Small intestine (tissue), 7 donors: ENCODE data around the gene CIAPIN1. TPM values are rescaled to one million over a fixed set of nuclear protein-coding genes. Genes with fewer than 3 reads are reported as not detected.

Experiments used
- DNase-seq, 2 donors: peaks; one replicate each; pipeline versions ENCODE4 v3.0.0 to v3.0.0-alpha.2; 2013
- FAIRE-seq: peaks from 2 replicates; lab custom pipeline; 2012; peaks lifted over from hg19 to GRCh38; lab: Jason Lieb, UNC
- H3K27ac ChIP-seq, 3 donors: one replicate each; pipeline ENCODE4 v1.5.1; 2013; ENCODE audit warnings: low read length in 2 of 3, mild to moderate bottlenecking in 2 of 3, control low read depth in 1 of 3, inconsistent platforms in 1 of 3, low read depth in 1 of 3, moderate library complexity in 1 of 3
- H3K27me3 ChIP-seq, 3 donors: one replicate each; pipeline ENCODE4 v1.6.1; 2013; ENCODE audit warnings: low read length in 3 of 3, inconsistent platforms in 1 of 3; ENCODE audit not compliant: control insufficient read depth in 3 of 3, insufficient read depth in 3 of 3
- H3K36me3 ChIP-seq, 3 donors: one replicate each; pipeline ENCODE4 v1.6.1; 2013; ENCODE audit warnings: low read length in 3 of 3, inconsistent platforms in 1 of 3, low read depth in 1 of 3, mild to moderate bottlenecking in 1 of 3, moderate library complexity in 1 of 3; ENCODE audit not compliant: control insufficient read depth in 3 of 3, insufficient read depth in 2 of 3
- H3K4me1 ChIP-seq, 3 donors: one replicate each; pipeline ENCODE4 v1.6.1; 2013; ENCODE audit warnings: low read length in 2 of 3, inconsistent platforms in 1 of 3, low read depth in 1 of 3, mild to moderate bottlenecking in 1 of 3, moderate library complexity in 1 of 3; ENCODE audit not compliant: control insufficient read depth in 3 of 3, insufficient read depth in 2 of 3
- H3K4me3 ChIP-seq, 3 donors: one replicate each; pipeline ENCODE4 v1.5.1; 2013; ENCODE audit warnings: low read length in 3 of 3, control low read depth in 1 of 3, inconsistent platforms in 1 of 3, low read depth in 1 of 3, mild to moderate bottlenecking in 1 of 3, moderate library complexity in 1 of 3
- H3K9me3 ChIP-seq, 2 donors: one replicate each; pipeline ENCODE4 v1.6.1; 2013; ENCODE audit warnings: low read depth in 1 of 2, low read length in 1 of 2; ENCODE audit not compliant: control insufficient read depth in 2 of 2, insufficient read depth in 1 of 2
- WGBS, 3 donors: extraction: QIAGEN DNeasy Blood & Tissue Kit; methylation state at CpG; one replicate each; pipeline ENCODE4 v1.1.7; 2013; 5-methylcytosine and 5-hydroxymethylcytosine counted together
- polyA plus RNA-seq, 4 donors: library from polyadenylated mRNA; stranded (reverse) in 3 of 4; unstranded in 1 of 4; fragments of 200-250 nt in 3 of 4; fragments of 120-200 nt in 1 of 4; gene quantifications; one replicate each; pipeline versions ENCODE4 v1.2.1 to v1.2.3, GENCODE V29; 2013
- donor health status: healthy with polysubstance abuse.
- donor health status: control.
- donor health status: control.
- donor health status: Bipolar disorder and iron deficiency.
- donor health status: healthy.

CIAPIN1 gene
- polyA plus RNA-seq, 4 donors, result 39.4 to 55.9 (median 47.2) TPM

DNA sequence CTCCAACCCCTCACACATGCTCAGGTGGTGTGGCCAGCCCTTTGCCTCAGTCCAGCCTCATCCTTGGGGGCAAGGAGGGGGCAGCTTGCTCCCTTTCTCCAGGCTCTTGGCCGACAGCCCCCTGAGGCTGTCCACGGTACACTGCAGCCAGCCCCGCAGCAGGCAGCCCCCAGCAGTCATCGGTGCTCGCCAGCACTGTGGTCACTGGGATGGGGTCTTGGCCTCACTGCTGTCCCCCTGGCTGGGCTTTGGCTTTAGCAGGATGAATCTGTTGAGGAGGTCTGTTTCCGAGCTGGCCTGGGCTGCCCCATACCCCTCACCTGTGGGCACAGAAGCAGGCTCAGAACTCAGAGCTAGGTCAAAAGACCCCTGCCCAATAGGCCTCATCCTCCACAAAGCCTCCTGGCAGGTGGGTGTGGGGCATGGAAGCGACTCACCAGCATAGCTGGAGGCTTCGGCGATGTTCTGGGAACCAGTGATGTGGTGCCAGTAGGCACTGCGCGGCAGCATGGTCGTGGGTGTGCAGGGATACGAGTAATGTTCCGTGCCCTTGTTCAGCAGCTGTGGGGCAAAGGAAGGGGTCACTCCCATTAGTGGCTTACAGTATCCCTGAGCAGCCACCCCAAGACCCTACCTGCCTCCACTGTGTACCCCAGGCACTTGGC, 26.1 kb upstream of the CIAPIN1 start:
- Histone ChIP-seq H3K9me3 (no peaks in the 10 kb centered on the region), H3K27me3 (no peaks in the 10 kb centered on the region), H3K27ac (peak overlapping the region in 1 of 3 donors; percentile 76), H3K4me3 (no peak overlapping the region), H3K36me3 (peaks cover 5 to 92% (median 14%) of the 10 kb centered on the region in 3 donors), H3K4me1 (peaks cover 7 to 70% (median 10%) of the 10 kb centered on the region in 3 donors)
- FAIRE-seq, result no peak
- DNase-seq, result no peak
- 89 to 93% (median 91%) methylated on average over 14 of the region's 14 CpGs for WGBS, 3 donors

DNA sequence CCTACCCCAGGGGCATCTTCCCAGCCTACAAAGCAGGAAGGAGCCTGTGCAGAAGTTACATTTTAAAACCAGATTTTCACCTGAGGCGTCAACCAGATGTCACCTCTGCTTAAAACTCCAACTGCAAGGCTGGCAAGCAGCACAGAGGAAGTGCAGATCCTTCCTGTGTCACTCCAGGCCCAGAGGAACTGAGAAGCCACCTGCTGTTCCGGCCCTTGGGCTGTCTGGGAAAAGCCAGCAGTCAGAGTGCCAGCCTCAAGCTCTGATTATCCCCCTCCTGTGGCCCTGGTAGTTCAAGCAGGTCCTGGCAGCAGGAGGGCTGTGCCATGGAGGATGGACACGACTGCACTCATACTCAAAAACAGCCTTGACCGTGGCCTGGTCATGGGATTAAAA, 25.5 kb upstream of the CIAPIN1 start:
- 48 to 59% (median 58%) methylated on average over 4 of the region's 4 CpGs for WGBS, 3 donors
- no peaks in the 10 kb centered on the region for H3K27me3 ChIP-seq
- H3K4me1 ChIP-seq, result peaks cover 7 to 64% (median 10%) of the 10 kb centered on the region in 3 donors
- peaks cover 5 to 91% (median 14%) of the 10 kb centered on the region in 3 donors for H3K36me3 ChIP-seq
- H3K4me3 ChIP-seq, result no peak overlapping the region
- FAIRE-seq (no peak), DNase-seq (no peak)
- no peaks in the 10 kb centered on the region for H3K9me3 ChIP-seq
- peak overlapping the region; percentile 61 to 82 (median 76) for H3K27ac ChIP-seq

DNA sequence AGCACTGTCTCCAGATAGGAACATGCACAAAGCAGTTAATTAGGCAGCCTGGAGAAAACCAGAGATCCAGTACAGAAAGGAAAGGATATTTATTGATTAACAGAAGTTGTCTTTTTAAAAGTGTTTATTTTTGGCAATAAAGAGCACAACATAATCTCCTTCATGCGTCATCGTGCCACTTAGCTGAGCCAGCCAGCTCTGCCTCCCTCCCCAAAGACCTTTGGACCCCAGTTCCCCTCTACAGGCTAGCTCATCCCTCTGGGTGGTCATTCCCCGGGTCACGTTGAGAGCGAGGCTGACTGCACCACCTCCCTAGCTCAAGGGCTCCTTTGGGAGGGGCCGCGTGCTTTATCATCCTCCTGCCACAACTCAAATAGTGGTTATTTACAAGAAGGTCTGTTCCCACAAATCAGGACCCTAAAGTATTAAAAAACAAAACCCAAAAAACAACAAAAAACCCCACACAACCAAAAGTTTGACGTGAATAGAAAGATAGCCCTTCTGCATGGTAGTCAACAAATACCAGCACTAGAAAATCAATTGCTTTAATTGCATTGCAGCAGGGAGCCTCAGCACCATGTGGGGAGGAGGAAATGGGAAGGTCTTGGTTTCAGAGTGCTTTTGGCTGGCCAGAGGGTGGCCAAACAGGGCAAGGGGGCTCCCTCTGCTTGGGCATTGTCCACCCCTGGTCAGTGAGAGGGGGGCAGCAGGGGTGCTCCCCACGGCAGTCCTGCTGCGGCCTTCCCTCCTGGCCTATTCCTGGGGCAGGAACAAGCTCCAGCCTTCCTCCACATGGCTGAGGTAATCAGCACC, 24.9 kb upstream of the CIAPIN1 start:
- DNase-seq, result peak; percentile 89 to 93
- no peak overlapping the region for H3K4me3 ChIP-seq
- H3K27me3 ChIP-seq, result no peaks in the 10 kb centered on the region
- 29 to 50% (median 46%) methylated on average over 10 of the region's 10 CpGs for WGBS, 3 donors
- H3K4me1 ChIP-seq, result peaks cover 7 to 58% (median 10%) of the 10 kb centered on the region in 3 donors
- H3K9me3 ChIP-seq, result no peaks in the 10 kb centered on the region
- no peak for FAIRE-seq
- peak overlapping the region; percentile 61 to 92 (median 82) for H3K27ac ChIP-seq
- H3K36me3 ChIP-seq, result peaks cover 5 to 85% (median 14%) of the 10 kb centered on the region in 3 donors

DNA sequence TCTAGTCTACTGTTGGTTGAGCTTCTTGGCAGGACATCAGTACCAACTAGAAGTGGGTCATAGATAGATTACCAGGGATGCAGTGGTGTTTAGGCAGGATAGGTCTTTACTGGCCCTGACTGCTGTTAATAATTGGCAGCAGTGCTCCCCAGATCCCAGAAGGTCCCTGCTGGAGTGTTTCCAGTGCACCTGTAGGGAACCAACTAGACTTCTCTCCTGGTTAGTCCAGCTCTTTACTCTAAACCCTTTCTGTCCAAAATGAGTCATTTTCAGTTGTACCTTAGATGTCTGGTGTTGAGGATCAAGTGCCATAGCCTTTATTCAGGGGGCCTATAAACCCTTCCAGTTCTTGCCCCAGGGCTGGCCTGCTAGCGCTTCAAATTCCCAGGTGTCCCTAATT, 24.0 kb upstream of the CIAPIN1 start:
- Histone ChIP-seq H3K27me3 (no peaks in the 10 kb centered on the region), H3K9me3 (no peaks in the 10 kb centered on the region), H3K36me3 (peaks cover 5 to 85% (median 16%) of the 10 kb centered on the region in 3 donors), H3K4me1 (peaks cover 7 to 50% (median 10%) of the 10 kb centered on the region in 3 donors), H3K27ac (peak overlapping the region; percentile 70 to 92 (median 75)), H3K4me3 (no peak overlapping the region)
- DNase-seq (no peak), FAIRE-seq (no peak)
- whole genome bisulfite sequencing, 3 donors, result 79 to 89% (median 82%) methylated on average over 1 of the region's 1 CpG

DNA sequence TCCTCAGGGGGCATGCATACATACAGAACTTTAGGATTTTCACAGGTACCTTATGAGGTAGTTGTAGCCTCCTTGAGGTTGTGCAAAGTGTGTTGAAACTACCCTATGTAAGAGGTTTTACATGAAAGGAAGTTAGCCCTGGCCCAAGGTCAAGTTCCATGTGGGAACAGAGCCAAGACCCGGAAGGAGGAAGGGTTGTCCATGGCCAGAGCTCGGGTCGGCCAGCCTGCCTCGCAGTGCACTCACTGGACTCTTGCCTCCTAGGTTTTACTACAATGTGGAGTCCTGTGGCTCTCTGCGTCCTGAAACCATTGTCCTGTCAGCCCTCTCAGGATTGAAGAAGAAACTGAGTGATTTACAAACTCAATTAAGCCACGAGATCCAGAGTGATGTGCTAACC, 23.5 kb upstream of the CIAPIN1 start:
- peak overlapping the region; percentile 70 to 92 (median 75) for H3K27ac ChIP-seq
- H3K36me3 ChIP-seq, result peaks cover 5 to 85% (median 18%) of the 10 kb centered on the region in 3 donors
- peaks cover 7 to 45% (median 10%) of the 10 kb centered on the region in 3 donors for H3K4me1 ChIP-seq
- FAIRE-seq (no peak), DNase-seq (peak; percentile 84 to 85)
- H3K27me3 ChIP-seq, result no peaks in the 10 kb centered on the region
- H3K4me3 ChIP-seq, result no peak overlapping the region
- H3K9me3 ChIP-seq, result no peaks in the 10 kb centered on the region
- WGBS, 3 donors, result 20 to 27% (median 23%) methylated on average over 6 of the region's 6 CpGs

DNA sequence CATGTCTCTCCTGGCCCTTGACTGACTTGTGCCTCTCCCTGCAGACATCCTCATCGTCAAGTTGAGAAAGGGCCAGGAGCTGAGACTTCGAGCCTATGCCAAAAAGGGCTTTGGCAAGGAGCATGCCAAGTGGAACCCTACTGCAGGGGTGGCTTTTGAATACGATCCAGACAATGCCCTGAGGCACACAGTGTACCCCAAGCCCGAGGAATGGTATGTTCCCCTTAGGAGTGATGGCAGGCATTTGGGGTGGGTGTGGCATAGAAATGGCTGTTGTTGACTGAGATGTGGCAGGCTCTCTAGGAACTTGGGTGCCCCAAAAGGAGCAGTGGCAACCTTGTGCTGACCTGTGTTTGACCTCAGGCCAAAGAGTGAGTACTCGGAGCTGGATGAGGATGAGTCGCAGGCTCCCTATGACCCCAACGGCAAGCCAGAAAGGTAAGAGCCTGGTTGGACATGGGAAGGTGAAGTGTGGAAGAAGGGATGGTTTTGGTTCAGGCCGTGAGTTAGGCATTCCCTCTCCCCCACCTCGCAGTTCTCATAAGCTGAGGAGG, 22.8 kb upstream of the CIAPIN1 start:
- Histone ChIP-seq H3K36me3 (peaks cover 5 to 79% (median 18%) of the 10 kb centered on the region in 3 donors), H3K27ac (peak overlapping the region; percentile 70 to 92 (median 75)), H3K9me3 (no peaks in the 10 kb centered on the region), H3K27me3 (no peaks in the 10 kb centered on the region), H3K4me1 (peaks cover 7 to 43% (median 10%) of the 10 kb centered on the region in 3 donors), H3K4me3 (no peak overlapping the region)
- FAIRE-seq (no peak), DNase-seq (no peak)
- 77 to 85% (median 81%) methylated on average over 9 of the region's 9 CpGs for WGBS, 3 donors

DNA sequence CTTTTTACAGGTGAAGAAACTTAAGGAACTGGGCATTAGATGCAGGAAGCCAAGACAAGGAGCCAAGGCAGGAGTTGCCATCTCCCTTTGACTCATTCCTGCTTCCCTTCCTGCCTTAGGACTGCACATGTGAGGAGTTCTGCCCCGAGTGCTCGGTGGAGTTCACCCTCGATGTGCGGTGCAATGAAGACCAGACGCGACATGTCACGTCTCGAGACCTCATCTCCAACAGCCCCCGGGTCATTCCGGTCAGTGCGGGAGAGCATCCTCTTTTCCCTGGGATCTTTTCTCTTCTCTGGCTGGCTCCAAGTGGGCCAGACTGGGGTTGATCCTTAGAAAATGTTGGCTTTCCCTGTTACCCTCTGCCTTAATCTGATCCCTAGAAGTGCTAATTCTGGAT, 21.9 kb upstream of the CIAPIN1 start:
- Histone ChIP-seq H3K4me1 (peaks cover 7 to 43% (median 10%) of the 10 kb centered on the region in 3 donors), H3K27ac (no peak overlapping the region), H3K27me3 (no peaks in the 10 kb centered on the region), H3K4me3 (no peak overlapping the region), H3K9me3 (no peaks in the 10 kb centered on the region), H3K36me3 (peaks cover 5 to 75% (median 18%) of the 10 kb centered on the region in 3 donors)
- FAIRE-seq, result no peak
- WGBS, 3 donors, result 90 to 95% (median 95%) methylated on average over 11 of the region's 11 CpGs
- no peak for DNase-seq

DNA sequence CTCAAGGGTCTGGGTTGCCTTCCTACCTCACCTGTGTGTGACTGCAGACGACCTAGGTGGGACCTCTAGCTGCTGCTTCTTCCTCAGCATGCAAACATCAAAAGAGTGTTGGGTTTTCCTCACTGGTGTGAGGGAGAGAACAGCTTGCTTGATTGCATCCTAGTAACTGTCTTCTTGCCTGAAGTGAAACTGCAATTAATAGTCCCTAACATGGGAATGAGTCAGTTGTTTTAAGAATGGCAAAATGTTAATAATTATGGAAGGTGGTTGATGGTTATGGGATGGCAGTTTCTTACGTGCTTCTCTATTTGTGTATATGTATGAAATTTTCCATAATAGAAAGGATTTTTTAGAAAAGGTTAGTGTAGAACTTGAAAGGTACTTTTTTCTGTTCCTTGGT, 21.2 kb upstream of the CIAPIN1 start:
- Histone ChIP-seq H3K4me1 (peaks cover 7 to 42% (median 11%) of the 10 kb centered on the region in 3 donors), H3K36me3 (peaks cover 5 to 72% (median 18%) of the 10 kb centered on the region in 3 donors)

More for the DNA sequence above, 21.2 kb upstream of the CIAPIN1 start:
- DNase-seq (no peak), FAIRE-seq (no peak)
- Histone ChIP-seq H3K27ac (no peak overlapping the region), H3K4me3 (no peak overlapping the region), H3K9me3 (no peaks in the 10 kb centered on the region), H3K27me3 (no peaks in the 10 kb centered on the region)
- WGBS, 3 donors, result 84 to 93% (median 91%) methylated on average over 2 of the region's 2 CpGs
